ENCODE data around the gene NFATC1.

DNA sequence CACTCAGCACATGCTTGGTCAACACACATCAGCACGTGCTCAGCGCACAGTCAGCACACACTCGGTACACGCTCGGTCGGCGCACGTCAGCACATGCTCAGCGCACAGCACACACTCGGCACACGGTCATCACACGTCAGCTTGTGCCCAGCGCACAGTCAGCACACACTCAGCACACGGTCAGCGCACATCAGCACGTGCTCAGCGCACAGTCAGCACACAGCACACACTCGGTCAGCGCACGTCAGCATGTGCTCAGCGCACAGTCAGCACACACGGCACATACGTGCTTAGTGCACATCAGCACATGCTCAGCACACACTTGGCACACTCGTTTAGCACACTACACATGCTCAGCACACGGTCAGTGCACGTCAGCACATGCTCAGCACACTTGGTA lies 49.7 kb upstream of the NFATC1 start:
- no peak for TF ChIP-seq EZH2 (IDR thresholded peaks at IDR 0.05; ENCODE audit: low read length, missing control alignments)
- TF ChIP-seq, protein P1, sequence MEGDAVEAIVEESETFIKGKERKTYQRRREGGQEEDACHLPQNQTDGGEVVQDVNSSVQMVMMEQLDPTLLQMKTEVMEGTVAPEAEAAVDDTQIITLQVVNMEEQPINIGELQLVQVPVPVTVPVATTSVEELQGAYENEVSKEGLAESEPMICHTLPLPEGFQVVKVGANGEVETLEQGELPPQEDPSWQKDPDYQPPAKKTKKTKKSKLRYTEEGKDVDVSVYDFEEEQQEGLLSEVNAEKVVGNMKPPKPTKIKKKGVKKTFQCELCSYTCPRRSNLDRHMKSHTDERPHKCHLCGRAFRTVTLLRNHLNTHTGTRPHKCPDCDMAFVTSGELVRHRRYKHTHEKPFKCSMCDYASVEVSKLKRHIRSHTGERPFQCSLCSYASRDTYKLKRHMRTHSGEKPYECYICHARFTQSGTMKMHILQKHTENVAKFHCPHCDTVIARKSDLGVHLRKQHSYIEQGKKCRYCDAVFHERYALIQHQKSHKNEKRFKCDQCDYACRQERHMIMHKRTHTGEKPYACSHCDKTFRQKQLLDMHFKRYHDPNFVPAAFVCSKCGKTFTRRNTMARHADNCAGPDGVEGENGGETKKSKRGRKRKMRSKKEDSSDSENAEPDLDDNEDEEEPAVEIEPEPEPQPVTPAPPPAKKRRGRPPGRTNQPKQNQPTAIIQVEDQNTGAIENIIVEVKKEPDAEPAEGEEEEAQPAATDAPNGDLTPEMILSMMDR (conservative IDR thresholded peaks at IDR 0.05 in 1 of 2, IDR thresholded peaks at IDR 0.05 in 1 of 2; ENCODE audit: low read depth in 1 of 2, low read length in 2 of 2): no peak
